GM12872 (cell line): ENCODE measurements around the gene ZNRF3.

Experiments
- TF ChIP-seq, protein P1 (sequence below): IDR thresholded peaks from 3 replicates; pipeline ENCODE4 v1.5.1; 2011; ENCODE audit warnings: low read depth, mild to moderate bottlenecking, low read length, moderate library complexity; ENCODE audit not compliant: insufficient read depth

ZNRF3 gene

DNA sequence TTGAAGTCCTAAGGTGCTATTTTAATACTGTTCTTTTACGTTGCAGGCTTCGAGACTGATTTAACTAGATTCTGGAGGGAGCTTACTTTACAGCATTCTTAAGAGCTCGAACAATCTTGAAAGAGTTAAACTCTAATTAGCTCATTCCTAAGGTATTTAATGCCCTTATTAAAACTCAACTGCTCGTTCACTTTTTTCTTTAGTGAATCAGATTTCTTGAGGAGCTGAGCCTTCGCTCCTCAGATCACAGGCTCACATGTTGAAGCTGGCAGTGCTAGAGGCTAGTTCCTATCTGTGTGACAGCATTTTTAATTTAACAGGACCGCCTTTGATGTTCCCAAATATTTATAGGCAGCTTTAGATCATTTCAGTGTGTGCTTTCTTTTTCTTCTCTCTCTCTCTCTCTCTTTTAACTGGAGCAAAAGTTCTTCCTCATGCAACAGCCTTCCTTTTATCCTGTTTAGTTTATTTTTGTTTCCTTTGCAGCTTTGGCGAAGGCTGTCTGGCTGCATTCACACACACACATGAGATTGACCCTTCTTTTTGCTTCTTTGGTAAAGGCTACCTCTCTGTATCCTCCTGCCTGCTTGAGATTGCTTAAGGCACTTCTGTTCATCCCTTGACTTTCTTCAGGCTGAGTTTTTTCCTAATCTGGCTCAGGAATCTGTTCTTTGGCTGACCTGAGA, 21.0 kb downstream of the ZNRF3 start:
- TF ChIP-seq, protein P1, sequence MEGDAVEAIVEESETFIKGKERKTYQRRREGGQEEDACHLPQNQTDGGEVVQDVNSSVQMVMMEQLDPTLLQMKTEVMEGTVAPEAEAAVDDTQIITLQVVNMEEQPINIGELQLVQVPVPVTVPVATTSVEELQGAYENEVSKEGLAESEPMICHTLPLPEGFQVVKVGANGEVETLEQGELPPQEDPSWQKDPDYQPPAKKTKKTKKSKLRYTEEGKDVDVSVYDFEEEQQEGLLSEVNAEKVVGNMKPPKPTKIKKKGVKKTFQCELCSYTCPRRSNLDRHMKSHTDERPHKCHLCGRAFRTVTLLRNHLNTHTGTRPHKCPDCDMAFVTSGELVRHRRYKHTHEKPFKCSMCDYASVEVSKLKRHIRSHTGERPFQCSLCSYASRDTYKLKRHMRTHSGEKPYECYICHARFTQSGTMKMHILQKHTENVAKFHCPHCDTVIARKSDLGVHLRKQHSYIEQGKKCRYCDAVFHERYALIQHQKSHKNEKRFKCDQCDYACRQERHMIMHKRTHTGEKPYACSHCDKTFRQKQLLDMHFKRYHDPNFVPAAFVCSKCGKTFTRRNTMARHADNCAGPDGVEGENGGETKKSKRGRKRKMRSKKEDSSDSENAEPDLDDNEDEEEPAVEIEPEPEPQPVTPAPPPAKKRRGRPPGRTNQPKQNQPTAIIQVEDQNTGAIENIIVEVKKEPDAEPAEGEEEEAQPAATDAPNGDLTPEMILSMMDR: no peak

DNA sequence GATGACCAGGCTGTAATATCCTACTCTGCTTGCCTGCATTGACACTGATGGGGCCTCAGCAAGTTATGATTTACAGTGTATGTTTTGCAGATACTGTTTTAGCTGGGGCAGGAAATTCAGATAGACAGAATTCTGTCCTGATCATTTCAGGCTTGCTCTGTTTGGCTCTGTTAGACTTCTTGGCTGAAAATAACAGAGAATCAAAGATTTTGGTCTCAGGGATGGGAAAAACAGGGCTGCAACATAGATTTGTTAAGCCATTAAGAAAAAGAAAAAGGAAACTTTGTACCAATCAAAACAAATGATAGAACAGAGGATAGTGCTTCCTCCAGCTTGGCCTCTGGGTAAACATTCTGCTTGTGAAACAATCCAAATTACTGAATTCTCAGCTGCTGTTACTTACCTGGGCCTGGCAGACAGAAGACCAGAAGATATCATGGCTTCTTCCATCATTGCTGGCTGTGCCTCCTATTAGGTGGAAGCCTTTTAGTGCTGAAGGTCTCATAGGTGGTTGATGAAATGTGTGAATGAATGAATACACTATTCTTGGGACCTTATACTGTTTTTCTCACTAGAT, 22.0 kb downstream of the ZNRF3 start:
- TF ChIP-seq, protein P1: no peak

- TF ChIP-seq, protein P1: no peak
Measured at GRCh38 chr22:28906312-28906711, 22.9 kb downstream of the ZNRF3 start.

DNA sequence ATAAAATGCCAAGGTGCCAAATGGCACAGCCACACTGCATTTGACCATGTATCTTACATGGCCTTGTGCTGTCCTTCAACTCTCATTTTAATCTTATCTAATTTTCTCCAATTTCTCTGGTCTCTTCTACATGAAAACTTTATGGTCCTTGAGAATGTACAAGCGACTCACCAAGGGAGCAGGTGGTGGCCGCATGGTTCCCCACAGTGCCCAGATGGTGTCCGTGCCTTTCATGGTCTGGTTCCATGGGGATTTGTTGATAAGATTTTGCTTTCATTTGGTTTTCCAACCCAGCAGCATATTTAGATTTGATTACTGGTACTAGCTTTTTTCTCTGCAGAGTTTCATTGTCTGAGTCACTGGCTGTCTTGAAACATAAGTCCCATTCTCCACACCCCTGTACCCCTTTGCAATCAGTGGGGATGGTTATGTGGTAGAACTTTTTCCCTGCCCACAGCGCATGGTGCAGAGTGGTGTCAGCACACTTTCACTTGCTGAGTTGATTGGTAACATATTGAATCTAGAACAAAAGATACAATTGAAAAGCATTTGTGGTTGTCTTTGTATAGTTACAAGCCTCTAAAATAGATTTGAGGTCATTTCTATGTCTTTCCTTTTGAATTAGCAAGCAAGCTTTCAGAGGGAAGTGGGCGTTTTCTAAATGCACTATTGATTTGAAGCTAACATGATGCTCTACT, 24.1 kb downstream of the ZNRF3 start:
- TF ChIP-seq, protein P1: no peak

- TF ChIP-seq, protein P1: no peak
Measured at GRCh38 chr22:28909375-28909774, 26.0 kb downstream of the ZNRF3 start.

- TF ChIP-seq, protein P1: no peak
Measured at GRCh38 chr22:28910569-28911303, 27.4 kb downstream of the ZNRF3 start.

GRCh38 chr22:28911304-28911690, 27.9 kb downstream of the ZNRF3 start:
- TF ChIP-seq, protein P1: no peak
